ENCODE measurements around the gene LRRC38.
"Not testable (repeated sequence)": the region's sequence is repeated elsewhere in the genome, so short reads cannot be mapped to it uniquely, and the experiment has no call there.

Gene LRRC38

GRCh38 chr1:13462682-13463081, 51.1 kb downstream of the LRRC38 start:
- no peak for DNase-seq (ENCODE audit: low read depth)

GRCh38 chr1:13461977-13462376, 51.8 kb downstream of the LRRC38 start:
- DNase-seq (ENCODE audit: low read depth), result no peak

- no peak for DNase-seq (ENCODE audit: low read depth)
Measured at GRCh38 chr1:13456904-13457532, 56.8 kb downstream of the LRRC38 start.

- no peak for DNase-seq (ENCODE audit: low read depth)
Measured at GRCh38 chr1:13451399-13451965, 62.3 kb downstream of the LRRC38 start.

- no peak for DNase-seq (ENCODE audit: low read depth)
Measured at GRCh38 chr1:13450204-13450603, 63.6 kb downstream of the LRRC38 start.

GRCh38 chr1:13443335-13443979, 70.3 kb downstream of the LRRC38 start:
- no peak for DNase-seq (ENCODE audit: low read depth)

- DNase-seq (ENCODE audit: low read depth), result not testable (repeated sequence)
Measured at GRCh38 chr1:13439104-13439783, 74.6 kb downstream of the LRRC38 start.

GRCh38 chr1:13435458-13435857, 78.3 kb downstream of the LRRC38 start:
- DNase-seq (ENCODE audit: low read depth), result no peak

- not testable (repeated sequence) for DNase-seq (ENCODE audit: low read depth)
Measured at GRCh38 chr1:13433694-13434358, 80.0 kb downstream of the LRRC38 start.

GRCh38 chr1:13432251-13432650, 81.6 kb downstream of the LRRC38 start:
- DNase-seq (ENCODE audit: low read depth), result no peak

- no peak for DNase-seq (ENCODE audit: low read depth)
Measured at GRCh38 chr1:13430495-13430894, 83.3 kb downstream of the LRRC38 start.
